ACHN (cell line): Measurements from ENCODE around the gene NOCT.
"Not testable (repeated sequence)": the region's sequence is repeated elsewhere in the genome, so short reads cannot be mapped to it uniquely, and the experiment has no call there.

Experiments
- DNase-seq: peaks from one replicate; pipeline ENCODE4 v3.0.0-alpha.2; 2015
- in situ Hi-C: cut with HindIII; loops from 2 replicates; pipeline ENCODE4 v1.10.0; 2017; ENCODE audit warnings: low sequenced_read_pairs, low pct_ligation_motif_present, low pct_unique_long_range_greater_than_20kb

NOCT gene

DNA sequence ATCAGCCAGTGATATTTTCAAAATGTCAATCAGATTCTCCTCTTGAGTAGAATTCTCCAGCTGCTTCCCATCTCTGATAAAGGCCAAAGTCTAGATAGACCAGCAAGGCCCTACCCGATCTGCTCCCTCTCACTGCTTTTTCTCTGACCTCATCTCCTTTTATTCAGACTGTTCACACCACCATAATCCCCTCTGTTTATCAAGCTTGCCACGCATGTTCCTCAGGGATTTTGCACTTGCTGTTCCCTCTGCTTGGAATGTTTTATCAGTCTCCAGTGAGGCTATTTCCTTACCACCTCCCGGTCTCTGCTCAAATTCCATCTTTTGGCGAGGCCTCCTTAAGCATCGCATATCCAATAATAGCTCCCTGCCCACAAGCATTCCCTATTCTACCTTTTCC, 20.1 kb downstream of the NOCT start:
- in situ Hi-C loops: no loop called here

DNA sequence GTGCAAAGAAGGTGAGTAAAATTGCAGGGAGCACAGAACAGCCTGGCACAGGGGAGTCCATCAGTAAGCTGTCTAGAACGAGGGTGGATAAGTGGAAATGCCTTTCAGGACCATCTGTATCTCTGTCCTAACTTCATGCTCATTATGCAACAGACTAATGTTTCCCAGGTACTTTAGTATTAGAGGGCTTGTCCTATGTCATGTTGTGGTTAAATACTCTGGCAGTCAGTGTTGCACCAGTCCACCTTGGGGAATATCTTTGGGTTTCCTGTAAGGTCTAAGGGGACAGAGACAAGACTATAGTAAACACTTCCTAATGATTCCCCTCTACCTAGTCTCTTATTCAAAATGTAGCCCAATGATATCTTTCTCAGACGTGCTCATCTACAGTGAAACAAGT, 21.3 kb downstream of the NOCT start:
- in situ Hi-C loops: no loop called here
- DNase-seq: no peak

More for the DNA sequence above, 20.1 kb downstream of the NOCT start:
- DNase-seq: no peak

DNA sequence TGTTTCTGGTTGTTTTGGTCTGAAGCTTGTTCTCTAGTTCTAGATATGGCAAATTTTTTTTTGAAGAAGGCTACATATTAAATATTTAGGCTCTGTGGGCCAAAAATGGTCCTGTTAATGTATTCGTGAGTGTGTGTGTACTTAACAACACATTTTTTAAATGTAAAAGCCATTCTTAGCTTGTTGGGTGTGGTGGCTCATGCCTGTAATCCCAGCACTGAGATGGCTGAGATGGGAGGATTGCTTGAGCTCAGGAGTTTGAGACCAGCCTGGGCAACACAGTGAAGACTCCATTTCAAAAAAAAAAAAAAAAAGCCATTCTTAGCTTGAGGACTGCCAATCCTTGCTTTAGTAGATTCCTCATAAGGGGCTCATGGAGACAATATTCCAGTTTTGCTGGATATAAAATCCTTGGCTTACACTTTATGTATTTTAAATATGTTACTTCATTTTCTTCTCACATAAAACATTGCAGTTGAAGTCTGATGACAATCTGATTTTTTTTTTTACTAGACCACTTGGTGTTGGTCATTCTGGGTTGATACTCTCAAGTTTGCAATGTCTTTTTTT, 23.4 kb downstream of the NOCT start:
- in situ Hi-C loops: no loop called here
- DNase-seq: no peak

DNA sequence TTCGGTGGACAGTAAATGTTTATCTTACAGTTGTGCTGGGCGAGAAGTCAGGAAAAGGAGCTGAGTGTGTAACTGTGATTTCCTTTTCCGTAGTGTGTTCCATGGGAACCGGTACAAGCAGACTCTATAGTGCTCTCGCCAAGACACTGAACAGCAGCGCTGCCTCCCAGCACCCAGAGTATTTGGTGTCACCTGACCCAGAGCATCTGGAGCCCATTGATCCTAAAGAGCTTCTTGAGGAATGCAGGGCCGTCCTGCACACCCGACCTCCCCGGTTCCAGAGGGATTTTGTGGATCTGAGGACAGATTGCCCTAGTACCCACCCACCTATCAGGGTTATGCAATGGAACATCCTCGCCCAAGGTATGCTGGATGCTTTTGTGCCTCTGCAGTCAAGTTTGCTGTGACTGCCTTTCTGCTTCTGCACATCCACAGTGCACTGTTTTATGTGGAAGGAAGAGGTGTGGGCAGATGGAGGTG, 27.4 kb downstream of the NOCT start:
- no peak for DNase-seq
- in situ Hi-C loops: no loop called here

DNA sequence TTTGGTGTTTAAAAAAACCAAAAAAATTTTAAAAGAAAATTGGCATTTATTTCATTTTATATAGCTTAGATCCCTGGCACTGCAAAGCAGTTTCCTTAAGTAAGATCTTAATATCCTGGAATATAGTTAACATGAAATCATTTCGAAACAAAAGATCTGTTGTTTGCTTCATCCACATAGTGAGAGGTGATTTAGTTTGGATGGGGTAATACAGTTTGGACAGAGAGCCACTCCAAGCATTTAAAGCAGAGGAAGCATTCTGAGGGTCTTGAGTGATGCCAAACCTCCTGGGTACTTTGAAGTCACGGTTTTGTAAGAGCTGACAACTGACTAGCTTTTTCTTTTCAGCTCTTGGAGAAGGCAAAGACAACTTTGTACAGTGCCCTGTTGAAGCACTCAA, 28.7 kb downstream of the NOCT start:
- no peak for DNase-seq
- in situ Hi-C loops: no loop called here

DNA sequence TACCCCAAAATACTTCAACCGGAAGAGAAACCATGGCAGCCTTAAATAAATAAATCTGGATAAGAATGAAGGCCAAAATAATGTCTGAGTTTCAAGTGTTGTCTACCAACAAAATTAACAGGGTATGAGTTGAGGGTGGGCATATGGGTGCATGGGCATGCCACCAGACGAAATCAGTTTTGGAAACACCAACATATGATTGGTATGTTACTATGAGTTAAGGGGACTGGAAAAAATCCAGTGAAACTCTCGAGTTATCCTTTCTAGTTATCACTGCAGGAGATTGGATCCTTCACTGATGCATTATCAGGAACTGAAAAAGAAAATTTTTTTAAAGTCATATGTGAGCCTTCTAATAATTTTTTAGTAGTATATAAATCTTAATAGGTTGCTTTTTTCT, 32.4 kb downstream of the NOCT start:
- in situ Hi-C loops: no loop called here
- no peak for DNase-seq

DNA sequence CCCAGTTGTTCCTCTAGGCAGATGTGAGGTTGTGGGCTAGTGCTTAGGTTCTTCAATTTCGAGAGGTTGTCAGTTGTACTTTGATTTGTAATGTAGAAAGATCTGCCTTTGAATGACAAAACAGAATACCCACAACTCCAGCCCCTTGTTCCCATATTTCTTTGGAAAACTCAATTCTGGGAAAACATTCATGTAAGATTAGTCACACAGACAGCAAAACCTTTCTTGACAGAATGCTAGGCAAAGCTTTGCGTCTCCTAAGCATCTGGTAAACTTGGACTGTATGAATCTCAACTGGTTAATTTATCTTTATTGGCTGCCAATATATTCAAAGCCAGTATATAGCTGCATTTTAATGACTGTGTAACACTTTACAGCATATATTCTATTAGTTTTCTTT, 34.9 kb downstream of the NOCT start:
- DNase-seq: no peak
- in situ Hi-C loops: no loop called here

DNA sequence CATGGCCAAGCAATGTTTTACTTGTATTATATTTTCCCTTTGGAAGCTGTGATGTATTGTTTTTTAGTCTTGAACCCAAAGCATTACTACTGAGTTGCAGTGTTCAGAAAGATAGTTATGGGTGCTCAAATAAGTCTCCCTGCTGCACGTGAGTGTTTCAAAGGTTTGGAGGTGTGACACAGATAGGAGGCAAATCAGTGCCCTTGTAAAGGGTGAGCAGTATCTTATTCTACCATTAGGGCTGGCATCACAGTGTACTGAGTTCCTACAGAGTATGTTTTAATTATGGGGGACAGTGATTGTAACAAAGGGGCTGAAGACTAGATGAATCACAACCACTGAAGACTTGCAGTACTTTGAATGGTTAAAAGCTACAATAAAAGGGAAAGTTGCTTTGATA, 38.3 kb downstream of the NOCT start:
- in situ Hi-C loops: no loop called here
- DNase-seq: no peak

DNA sequence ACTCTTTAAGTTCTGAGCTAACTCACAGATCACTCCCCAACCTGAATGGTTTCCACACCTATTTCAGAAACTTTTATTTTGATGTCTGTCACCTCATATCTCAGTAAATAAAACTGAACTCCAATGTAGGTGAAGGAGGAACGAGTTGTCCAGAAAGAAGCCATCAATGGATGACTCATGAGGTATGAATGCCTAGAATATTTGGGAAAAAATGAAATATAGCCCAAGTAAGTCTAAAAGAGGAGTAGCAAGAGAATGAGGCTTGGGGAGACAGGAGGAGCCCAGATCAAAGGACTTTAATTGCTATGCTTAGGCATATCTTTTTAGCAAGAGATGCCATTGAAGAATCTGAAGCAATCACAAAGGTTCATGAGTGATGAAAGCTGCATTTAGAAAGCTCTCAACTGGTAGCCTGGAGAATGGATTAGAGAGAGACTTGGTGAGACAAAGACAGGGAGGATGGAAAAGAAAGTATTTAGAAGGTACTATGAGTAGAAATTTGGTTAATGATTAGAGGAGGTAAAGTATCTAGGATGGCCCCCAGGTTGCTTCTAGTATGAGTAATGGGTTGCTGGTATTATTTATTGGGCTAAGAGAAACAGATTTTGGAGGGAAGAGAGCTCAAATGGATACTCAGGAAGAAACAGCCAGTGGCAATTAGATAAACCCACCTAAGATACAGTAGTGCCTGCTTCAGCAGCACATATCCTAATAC, 39.4 kb downstream of the NOCT start:
- in situ Hi-C loops: no loop called here
- no peak for DNase-seq

DNA sequence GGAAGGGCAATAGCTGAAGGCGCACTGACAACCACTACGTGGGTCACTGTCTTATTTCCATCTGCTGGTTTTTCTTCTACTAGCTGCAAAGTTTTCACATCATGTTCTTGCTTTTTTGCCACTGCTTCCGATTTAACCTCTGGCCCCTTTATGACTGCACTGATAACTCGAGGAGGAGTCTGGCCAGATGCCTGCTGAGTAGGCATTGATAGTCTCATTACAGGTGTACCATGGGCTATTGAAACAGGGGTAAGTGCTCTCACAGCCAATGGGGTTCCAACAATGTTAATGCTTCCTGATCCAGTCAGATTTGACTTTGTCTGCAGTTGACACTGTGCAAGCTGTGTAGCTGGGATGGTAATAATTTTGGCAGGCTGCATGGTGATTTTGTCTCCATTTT, 43.4 kb downstream of the NOCT start:
- in situ Hi-C loops, DNase-seq: not testable (repeated sequence)

DNA sequence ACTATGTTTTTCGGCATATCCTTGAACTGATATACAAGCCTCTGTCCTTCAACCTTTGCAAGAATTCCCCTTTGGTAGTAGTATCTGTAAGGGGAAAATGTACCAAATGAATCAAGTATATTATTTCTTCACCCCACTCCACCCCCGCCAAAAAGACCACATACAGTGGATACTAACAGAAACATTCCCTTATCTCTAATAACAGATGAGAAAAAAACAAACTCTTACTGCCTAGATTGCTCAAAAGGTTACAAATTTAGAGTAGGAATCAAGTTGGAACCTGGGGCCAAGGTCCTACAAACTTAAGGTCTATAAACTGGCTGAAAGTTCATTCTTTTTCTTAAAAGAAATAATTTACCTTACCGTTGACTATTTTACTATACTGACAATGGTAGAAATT, 45.0 kb downstream of the NOCT start:
- DNase-seq: no peak
- in situ Hi-C loops: no loop called here

DNA sequence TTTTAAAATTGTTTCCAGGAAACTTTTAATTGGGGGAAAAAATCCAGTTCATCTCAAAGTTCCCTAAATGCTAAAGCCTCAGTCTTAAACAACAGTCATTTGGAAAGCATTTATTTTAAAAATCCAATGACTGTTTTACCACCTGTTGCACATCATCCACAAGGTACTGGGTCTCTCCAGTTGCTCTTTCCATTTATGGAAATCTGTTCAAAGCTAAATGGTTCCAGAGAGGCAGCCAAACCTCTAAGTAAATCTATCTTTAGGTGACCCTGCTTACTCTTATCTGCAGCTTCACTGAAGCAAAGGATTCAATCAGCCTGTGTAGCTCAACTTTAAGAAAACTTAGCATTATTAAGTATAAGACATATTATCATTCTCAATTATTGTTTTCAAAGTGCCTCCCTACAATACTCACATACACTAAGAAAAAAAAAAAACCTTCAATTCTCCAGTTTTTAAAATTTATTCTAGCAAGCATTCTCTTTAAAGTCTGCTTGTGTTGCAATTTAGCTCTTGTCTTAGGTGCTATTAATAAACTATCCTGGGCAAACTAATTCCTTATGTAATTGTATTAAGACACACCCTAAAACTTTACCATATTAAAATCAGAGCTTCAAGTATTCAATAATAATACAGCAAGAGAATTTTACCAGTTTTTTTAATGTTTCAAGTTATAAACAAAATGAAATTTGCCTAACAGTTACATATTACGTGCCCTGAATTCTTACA, 60.6 kb downstream of the NOCT start:
- in situ Hi-C loops: no loop called here
- no peak for DNase-seq

DNA sequence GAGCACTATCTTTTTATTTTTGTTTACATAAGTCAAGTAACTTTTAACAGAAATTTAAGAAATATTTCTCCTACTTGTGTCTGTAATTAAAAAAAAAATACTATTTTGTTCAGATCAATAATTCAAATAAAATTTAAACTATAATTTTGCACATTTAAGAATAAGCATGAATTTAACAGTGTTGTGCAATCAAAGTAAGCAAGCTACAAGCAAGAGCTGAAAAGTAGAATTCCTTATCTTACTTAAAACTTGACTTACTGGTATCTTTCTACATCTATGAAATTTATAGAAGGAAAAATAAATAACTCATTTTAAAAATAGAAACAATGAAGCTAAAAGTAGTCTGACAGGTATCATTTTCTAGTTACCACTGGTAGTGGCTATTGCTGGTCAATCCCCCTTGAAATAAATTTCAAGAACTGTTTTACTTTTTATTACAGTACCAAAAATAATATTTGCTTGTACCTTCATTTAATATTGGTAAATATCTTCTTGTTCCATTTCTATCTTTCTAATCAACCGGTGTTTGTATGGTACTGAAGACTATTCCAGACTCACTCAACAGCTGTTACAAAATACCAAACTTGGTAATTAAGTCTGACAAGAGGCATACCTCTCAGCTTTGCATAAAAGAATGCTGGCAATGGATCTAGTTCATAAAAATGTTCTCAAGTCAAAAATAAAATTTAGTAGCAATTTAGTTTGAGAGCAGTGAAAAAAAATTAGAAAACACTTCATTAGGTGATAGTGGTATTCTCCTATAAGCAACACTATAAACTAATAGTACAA, 62.2 kb downstream of the NOCT start:
- no peak for DNase-seq
- in situ Hi-C loops: no loop called here

DNA sequence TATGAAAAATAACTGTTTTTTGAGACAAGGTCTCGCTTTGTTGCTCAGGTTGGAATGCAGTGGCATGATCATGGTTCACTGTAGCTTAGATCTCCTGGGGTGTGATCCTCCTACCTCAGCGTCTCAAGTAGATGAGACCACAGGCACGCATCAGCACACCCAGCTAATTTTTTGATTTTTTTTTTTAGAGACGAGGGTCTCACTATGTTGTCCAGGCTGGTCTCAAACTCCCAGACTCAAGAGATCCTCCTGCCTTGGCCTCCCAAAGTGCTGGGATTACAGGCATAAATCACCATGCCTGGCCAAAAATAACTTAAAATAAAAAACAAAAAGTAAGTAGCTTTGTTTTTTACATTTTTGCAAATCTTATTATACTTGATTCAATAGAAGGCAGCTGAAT, 63.3 kb downstream of the NOCT start:
- no peak for DNase-seq
- in situ Hi-C loops: no loop called here

DNA sequence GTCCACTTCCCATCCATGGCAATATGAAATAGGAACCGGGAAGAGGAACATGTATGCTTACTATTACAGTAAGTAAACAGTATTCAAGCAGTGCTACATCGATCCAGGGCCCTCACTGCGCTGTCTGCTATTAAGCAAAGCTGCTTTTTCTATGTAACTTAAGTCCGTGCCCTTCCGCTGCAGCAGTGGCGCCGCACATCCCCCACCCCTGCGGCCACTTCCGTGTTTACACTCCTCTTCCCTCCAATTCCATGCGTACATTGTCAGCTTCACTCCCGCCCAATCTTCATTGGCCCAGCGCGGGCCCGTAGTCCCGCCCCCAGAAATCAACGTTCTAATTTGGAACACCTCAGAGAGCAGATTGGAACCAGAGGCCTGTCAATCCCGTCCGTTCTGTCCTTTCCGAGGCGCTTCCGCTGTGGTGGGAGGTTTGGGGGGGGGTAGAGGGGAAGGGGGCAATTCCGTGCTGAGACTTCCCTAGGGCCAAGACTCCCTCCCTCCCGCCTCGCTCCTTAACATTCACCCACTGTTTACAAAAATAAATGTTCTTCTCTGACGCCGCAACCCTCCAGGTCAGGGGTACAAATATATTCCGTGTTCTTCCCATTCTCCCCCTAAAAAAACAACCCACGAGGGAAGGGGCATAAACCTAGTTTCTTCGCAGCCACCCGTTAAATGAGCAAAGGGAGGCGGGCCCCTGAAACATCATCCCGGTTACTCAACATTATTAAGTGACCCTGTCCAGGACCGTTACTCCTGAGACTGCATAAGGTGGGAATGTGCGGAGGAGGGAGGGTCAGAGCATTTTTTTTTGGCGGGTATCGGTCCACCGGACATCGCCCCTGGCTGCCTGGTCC, 67.4 kb downstream of the NOCT start:
- in situ Hi-C loops: no loop called here
- DNase-seq: peak; percentile 98

DNA sequence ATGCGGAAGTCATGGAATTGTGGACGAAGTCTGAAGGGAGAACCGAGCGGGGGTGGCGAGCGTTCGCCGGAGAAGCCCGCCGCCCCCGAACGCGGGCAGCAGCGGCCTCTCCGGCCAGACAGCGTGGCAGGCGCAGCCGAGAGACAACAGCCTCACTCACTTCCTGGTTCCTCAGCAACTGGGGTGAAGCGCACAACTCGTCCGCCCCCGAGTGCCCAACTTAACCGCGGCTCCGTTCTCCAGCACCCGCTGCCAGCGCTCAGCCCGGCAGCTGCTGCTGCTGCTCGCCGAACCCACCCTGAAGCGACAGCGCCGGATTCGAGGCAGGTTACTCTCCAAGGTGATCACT, 68.0 kb downstream of the NOCT start:
- in situ Hi-C loops: no loop called here
- peak; percentile 64 for DNase-seq

DNA sequence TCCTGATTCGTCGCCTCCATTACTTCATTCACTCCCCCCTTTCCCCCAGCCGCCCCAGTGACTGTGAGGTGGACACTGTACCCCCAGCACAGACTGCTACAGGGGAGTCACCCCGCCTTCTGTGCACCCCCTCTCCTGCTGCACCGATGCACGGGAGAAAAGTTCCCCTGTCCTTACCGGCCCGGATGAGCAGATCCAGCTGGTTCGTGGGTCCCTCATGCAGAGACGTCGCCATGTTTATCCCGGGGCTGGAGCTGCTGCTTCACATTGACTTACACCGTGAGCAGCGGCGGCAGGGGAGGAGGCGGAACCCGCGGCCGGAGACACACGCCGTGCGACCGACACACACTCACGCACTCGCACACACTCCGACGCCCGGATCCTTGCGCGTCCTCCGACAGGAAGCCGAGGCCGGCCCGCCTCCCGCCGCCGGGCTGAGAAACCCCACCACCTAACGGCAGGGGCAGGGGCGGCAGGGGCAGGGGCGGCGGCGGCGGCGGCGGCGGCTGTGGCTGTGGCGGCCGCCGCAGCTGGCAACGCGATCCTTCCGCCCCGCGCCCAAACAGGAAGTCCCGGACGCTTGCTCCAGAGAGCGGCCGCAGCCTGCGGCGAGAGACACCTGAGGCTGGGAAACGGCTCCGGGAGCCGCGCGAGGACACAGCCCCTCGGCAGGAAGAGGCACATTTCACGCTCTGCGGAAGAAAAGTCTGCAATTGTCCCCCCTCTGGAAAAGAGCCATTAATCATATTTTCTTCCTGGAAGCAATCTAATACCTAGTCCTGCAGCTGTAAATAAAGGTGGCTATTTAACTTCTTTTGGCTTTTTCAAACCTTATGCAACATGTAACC, 68.6 kb downstream of the NOCT start:
- peak; percentile 90 for DNase-seq
- in situ Hi-C loops: no loop called here

DNA sequence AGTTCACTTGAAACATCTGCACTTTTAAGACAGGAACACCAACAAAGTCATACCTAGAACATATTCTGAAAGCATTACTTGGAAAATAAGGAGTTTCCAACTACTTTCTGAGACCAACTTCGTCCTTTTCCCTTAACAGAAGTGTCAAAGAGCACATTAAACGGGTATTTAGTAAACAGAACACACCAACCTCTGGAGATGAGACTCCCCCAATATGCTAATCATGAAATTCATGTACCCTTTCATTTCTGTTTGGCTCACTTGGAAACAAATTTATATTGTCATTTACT, 69.2 kb downstream of the NOCT start:
- in situ Hi-C loops: no loop called here
- DNase-seq: no peak
